ENCODE data around the gene POLR2A. TPM values are rescaled to one million over a fixed set of nuclear protein-coding genes. Genes with fewer than 3 reads are reported as not detected.
"Not testable (repeated sequence)": the region's sequence is repeated elsewhere in the genome, so short reads cannot be mapped to it uniquely, and the experiment has no call there.

The POLR2A gene
- total RNA-seq, 3 donors from 2014 or later, result 64.2 to 174 (median 88.7) TPM

GRCh38 chr17:7477392-7478275 lies 6.5 kb upstream of the POLR2A start:
- Histone ChIP-seq H3K4me3 (peak overlapping the region; percentile 93 to 100 (median 99)), H3K27ac (peak overlapping the region; percentile 100), H3K27me3 (no peaks in the 10 kb centered on the region), H3K9me3 (no peaks in the 10 kb centered on the region), H3K36me3 (no peaks in the 10 kb centered on the region), H3K4me1 (peaks cover 4 to 22% of the 10 kb centered on the region in 2 donors)
- peak; percentile 56 to 73 for DNase-seq (ENCODE audit: low spot score in 2 of 2)
- intact Hi-C loops (cut with DNase I; ENCODE audit: low total_unique reads), result no loop called here
- TF ChIP-seq CTCF (IDR thresholded peaks at IDR 0.05) (no peak), POLR2A (IDR thresholded peaks at IDR 0.05) (no peak), POLR2AphosphoS5 (IDR thresholded peaks at IDR 0.05) (peak in 1 of 3 donors; percentile 11)

GRCh38 chr17:7478276-7479212 lies 5.6 kb upstream of the POLR2A start:
- TF ChIP-seq CTCF (IDR thresholded peaks at IDR 0.05), result no peak
- peak in 1 of 3 donors; percentile 16 for TF ChIP-seq POLR2AphosphoS5 (IDR thresholded peaks at IDR 0.05)
- DNase-seq (ENCODE audit: low spot score in 2 of 2), result no peak
- Histone ChIP-seq H3K27me3 (no peaks in the 10 kb centered on the region), H3K27ac (peak overlapping the region; percentile 100), H3K9me3 (no peaks in the 10 kb centered on the region), H3K4me3 (peak overlapping the region; percentile 93 to 100 (median 99)), H3K4me1 (peaks cover 9 to 22% of the 10 kb centered on the region in 2 donors), H3K36me3 (no peaks in the 10 kb centered on the region)
- intact Hi-C loops (cut with DNase I; ENCODE audit: low total_unique reads), result no loop called here

- no peak for DNase-seq (ENCODE audit: low spot score in 2 of 2)
- intact Hi-C loops (cut with DNase I; ENCODE audit: low total_unique reads), result loop anchor here (10.0 kb wide), 1 partner anchor 45 kb away; the partner anchor contains the start of genes FGF11 and TMEM102
Observed at GRCh38 chr17:7479213-7480088, 4.7 kb upstream of the POLR2A start, which contains the start of gene ZBTB4. Gene ZBTB4, minus strand, starts transcription at chr17:7479631. Its CDS starts 12,830 bp downstream, at chr17:7466801.

DNA sequence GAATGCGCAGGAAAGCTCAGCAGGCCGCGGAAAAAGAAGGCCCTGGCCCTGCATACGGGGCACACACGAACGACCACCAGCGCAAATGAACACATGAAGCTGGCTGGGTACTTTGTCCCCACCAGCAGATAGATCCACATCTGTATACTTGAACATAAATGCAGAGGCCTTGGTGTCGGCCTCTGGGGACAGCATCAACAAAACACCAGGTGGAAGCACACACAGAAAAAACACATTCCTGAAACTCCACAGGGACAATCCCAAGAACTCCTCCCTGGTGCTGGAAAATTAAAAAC lies 4.1 kb upstream of the POLR2A start:
- Histone ChIP-seq H3K4me3 (peak overlapping the region; percentile 93 to 100 (median 99)), H3K4me1 (peaks cover 9 to 22% of the 10 kb centered on the region in 2 donors), H3K27ac (peak overlapping the region; percentile 100), H3K27me3 (no peaks in the 10 kb centered on the region), H3K36me3 (no peaks in the 10 kb centered on the region), H3K9me3 (no peaks in the 10 kb centered on the region)
- no peak for DNase-seq (ENCODE audit: low spot score in 2 of 2)
- intact Hi-C loops (cut with DNase I; ENCODE audit: low total_unique reads), result loop anchor here (10.0 kb wide), 1 partner anchor 45 kb away; the partner anchor contains the start of genes FGF11 and TMEM102
- TF ChIP-seq POLR2A (IDR thresholded peaks at IDR 0.05), result no peak
- TF ChIP-seq POLR2AphosphoS5 (IDR thresholded peaks at IDR 0.05), result peak in 1 of 3 donors; percentile 2
- TF ChIP-seq CTCF (IDR thresholded peaks at IDR 0.05), result no peak

More at GRCh38 chr17:7479213-7480088, 4.7 kb upstream of the POLR2A start, which contains the start of gene ZBTB4:
- Histone ChIP-seq H3K27me3 (no peaks in the 10 kb centered on the region), H3K27ac (peak within 1 kb of the TSS; percentile 100), H3K4me1 (peaks cover 9 to 22% of the 10 kb centered on the region in 2 donors), H3K36me3 (no peaks in the 10 kb centered on the region), H3K9me3 (no peaks in the 10 kb centered on the region), H3K4me3 (peak within 1 kb of the TSS; percentile 93 to 100 (median 99))
- TF ChIP-seq POLR2A (IDR thresholded peaks at IDR 0.05) (peak; percentile 38), CTCF (IDR thresholded peaks at IDR 0.05) (no peak), POLR2AphosphoS5 (IDR thresholded peaks at IDR 0.05) (peak; percentile 70 to 75 (median 71))

- Histone ChIP-seq H3K27ac (peak within 1 kb of the TSS; percentile 100), H3K4me3 (peak within 1 kb of the TSS in 2 of 3 donors; percentile 99 to 100), H3K4me1 (peaks cover 6 to 19% of the 10 kb centered on the region in 2 donors)
- intact Hi-C loops (cut with DNase I; ENCODE audit: low total_unique reads), result loop anchor here (10.0 kb wide), 1 partner anchor 46 kb away; the partner anchor contains the start of genes FGF11 and TMEM102
- not testable (repeated sequence) for H3K27me3 ChIP-seq; DNase-seq (ENCODE audit: low spot score in 2 of 2); H3K9me3 ChIP-seq; H3K36me3 ChIP-seq
Observed at GRCh38 chr17:7481275-7481674, 2.9 kb upstream of the POLR2A start, which contains the start of gene SLC35G6. Gene SLC35G6, plus strand, starts transcription at chr17:7481446. Its CDS starts 71 bp downstream, at chr17:7481517.

DNA sequence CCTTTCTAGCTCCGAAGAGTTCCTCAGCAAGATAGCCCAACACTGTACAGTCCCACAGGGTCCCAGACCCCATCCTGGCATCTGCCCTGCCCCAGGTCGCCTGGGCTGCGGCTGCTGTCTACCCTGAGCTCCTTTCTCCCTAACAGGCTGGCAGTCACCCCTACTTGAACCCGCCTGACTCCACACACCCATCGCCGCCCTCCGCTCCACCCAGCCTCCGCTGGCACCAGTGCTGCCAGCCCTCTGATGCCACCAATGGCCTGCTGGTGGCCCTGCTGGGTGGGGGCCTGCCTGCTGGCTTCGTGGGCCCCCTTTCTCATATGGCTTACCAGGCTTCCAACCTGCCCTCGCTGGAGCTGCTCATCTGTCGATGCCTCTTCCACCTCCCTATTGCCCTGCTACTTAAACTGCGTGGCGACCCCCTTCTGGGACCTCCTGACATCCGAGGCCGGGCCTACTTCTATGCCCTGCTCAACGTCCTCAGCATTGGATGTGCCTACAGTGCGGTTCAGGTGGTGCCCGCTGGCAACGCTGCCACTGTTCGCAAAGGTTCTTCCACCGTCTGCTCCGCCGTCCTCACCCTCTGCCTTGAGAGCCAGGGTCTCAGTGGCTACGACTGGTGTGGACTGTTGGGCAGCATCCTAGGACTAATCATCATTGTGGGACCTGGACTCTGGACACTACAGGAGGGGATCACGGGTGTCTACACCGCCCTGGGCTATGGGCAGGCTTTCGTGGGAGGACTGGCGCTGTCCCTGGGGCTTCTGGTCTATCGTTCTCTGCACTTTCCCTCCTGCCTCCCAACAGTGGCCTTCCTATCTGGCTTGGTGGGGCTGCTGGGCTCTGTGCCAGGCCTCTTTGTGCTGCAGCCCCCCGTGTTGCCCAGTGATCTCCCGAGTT lies 2.1 kb upstream of the POLR2A start:
- Histone ChIP-seq H3K4me1 (peaks cover 6 to 20% of the 10 kb centered on the region in 2 donors), H3K27ac (peak overlapping the region; percentile 99)
- DNase-seq (ENCODE audit: low spot score in 2 of 2); H3K36me3 ChIP-seq; H3K27me3 ChIP-seq; H3K4me3 ChIP-seq; H3K9me3 ChIP-seq: not testable (repeated sequence)
- intact Hi-C loops (cut with DNase I; ENCODE audit: low total_unique reads), result loop anchor here (10.0 kb wide), 1 partner anchor 47 kb away; the partner anchor contains the start of genes FGF11 and TMEM102

All from breast epithelium (tissue), 4 donors.